HG02840 (cell line): ENCODE data around the gene NUBPL.

Experiments
- ATAC-seq: cut with Tn5 transposase; IDR thresholded peaks from one replicate; pipeline ENCODE4 v1.9.1; 2021; ENCODE audit warnings: mild to moderate bottlenecking, moderate library complexity, moderate number of reproducible peaks; ENCODE audit not compliant: unreplicated experiment, low FRiP score

NUBPL gene

DNA sequence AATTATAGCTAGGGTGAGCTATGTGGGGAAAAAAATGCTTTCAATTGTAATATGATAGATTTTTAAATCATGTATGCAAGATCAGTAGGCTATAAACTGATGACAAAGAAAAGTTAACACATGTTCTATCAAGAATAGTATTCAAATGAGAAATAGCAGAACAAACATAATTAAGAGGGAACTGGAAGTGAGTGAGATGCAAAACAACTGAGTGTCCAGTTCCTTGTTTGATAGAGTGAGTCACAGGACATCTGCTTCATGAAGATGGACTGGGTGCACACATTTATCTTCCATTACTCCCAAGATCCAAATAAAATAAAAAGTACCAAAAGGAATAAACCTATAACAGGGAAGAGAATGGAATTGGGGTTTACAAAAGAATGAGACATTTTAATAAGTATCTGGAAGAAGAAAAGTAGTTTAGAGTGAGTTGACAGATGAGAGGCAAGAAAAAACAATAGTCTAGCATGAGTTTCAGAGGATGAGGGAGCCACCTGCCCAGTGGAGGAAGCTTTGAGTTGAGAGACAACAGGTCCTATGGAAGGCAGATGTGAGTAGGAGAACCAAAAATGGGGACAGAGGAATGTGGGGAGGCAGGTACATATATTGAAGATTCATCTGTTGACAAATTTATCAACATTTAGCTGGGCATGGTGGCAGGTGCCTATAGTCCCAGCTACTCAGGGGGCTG, 337.8 kb downstream of the NUBPL start:
- ATAC-seq = no peak

DNA sequence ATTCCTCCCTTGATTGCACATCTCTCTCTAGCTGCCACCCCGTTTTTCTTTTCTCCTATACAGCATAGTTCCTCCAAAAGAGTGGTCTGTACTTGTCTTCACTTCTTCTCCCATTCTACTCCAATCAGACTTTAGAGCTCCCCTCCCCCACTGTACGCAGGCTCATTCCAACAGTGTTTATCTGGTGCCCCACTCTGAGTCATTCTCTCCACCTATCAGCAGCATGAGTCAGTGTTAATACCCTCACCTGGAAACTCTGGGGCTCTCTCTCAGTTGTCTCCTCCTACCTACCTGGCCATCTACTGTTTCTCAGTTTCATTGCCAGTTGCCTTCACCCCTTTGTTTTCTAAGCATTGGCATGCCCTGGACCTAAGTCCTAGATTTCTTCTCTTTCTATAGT, 340.8 kb downstream of the NUBPL start:
- no peak for ATAC-seq

DNA sequence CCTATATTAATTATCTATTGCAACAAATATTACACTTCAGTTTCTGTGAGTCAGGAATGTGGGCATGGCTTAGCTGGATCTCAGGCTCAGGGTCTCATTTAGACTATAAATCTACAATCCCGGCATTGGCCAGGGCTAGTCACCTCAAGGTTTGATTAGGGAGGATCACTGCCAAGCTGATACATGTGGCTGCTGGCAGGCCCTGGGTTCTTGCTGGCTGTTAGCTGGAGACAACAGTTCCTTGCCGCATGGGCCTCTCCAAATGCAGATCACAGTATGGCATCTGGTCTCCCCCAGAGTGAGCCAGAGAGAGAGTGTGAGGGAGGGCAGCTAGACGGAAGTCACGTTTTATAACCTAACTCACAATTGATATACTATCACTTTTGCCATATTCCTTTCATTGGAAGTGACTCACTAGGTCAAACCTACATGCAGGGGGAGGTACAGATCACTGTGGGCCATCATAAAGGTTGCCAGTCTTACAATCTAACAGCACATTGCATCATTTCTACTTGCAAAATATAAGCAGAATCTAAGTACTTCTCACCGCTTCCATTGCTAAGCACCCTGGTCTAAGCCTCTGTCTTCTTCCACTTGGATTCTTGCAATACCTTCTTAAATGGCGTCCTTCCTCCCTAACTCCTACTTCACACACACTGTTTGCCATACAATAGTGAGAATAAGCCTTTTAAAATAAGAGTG, 341.9 kb downstream of the NUBPL start:
- no peak for ATAC-seq

GRCh38 chr14:31909977-31910376, 348.8 kb downstream of the NUBPL start:
- no peak for ATAC-seq
